KOPT-K1 (cell line): ENCODE data around the gene ATP5PD.
"Not testable (repeated sequence)": the region's sequence is repeated elsewhere in the genome, so short reads cannot be mapped to it uniquely, and the experiment has no call there.

Experiments used
- H3K27ac ChIP-seq: fragments of 200-600 bp; sonication (generic); 2 replicates; pipeline ENCODE4 v1.5.1; 2016; ENCODE audit warnings: antibody characterized with exemption, mild to moderate bottlenecking, low read depth, low read length; ENCODE audit not compliant: poor library complexity, severe bottlenecking
- H3K36me3 ChIP-seq: fragments of 200-600 bp; sonication (generic); 2 replicates; pipeline ENCODE4 v1.5.1; 2017; ENCODE audit warnings: antibody characterized with exemption, mild to moderate bottlenecking, low read length, moderate library complexity; ENCODE audit not compliant: insufficient read depth
- H3K9me3 ChIP-seq: fragments of 200-600 bp; sonication (generic); 2 replicates; pipeline ENCODE4 v1.5.1; 2017; ENCODE audit warnings: antibody characterized with exemption, low read length, mild to moderate bottlenecking; ENCODE audit not compliant: insufficient read depth, poor library complexity, severe bottlenecking

Gene ATP5PD

GRCh38 chr17:75081611-75082540 lies 35.1 kb upstream of the ATP5PD start:
- no peaks in the 10 kb centered on the region for H3K9me3 ChIP-seq
- H3K36me3 ChIP-seq: no peaks in the 10 kb centered on the region
- no peak overlapping the region for H3K27ac ChIP-seq

- Histone ChIP-seq H3K27ac (no peak overlapping the region), H3K36me3 (no peaks in the 10 kb centered on the region)
Measured at GRCh38 chr17:75079023-75079373, 32.2 kb upstream of the ATP5PD start.

GRCh38 chr17:75078284-75079022 lies 31.7 kb upstream of the ATP5PD start:
- H3K36me3 ChIP-seq: no peaks in the 10 kb centered on the region
- no peak overlapping the region for H3K27ac ChIP-seq
- H3K9me3 ChIP-seq: no peaks in the 10 kb centered on the region

More at GRCh38 chr17:75079023-75079373, 32.2 kb upstream of the ATP5PD start:
- no peaks in the 10 kb centered on the region for H3K9me3 ChIP-seq

- no peak overlapping the region for H3K27ac ChIP-seq
- H3K36me3 ChIP-seq: no peaks in the 10 kb centered on the region
- no peaks in the 10 kb centered on the region for H3K9me3 ChIP-seq
Measured at GRCh38 chr17:75077496-75078283, 30.9 kb upstream of the ATP5PD start.

- no peaks in the 10 kb centered on the region for H3K9me3 ChIP-seq
- no peaks in the 10 kb centered on the region for H3K36me3 ChIP-seq
- H3K27ac ChIP-seq: no peak overlapping the region
Measured at GRCh38 chr17:75077072-75077495, 30.3 kb upstream of the ATP5PD start.

GRCh38 chr17:75075597-75076336 lies 29.0 kb upstream of the ATP5PD start:
- no peaks in the 10 kb centered on the region for H3K36me3 ChIP-seq
- no peaks in the 10 kb centered on the region for H3K9me3 ChIP-seq
- no peak overlapping the region for H3K27ac ChIP-seq

GRCh38 chr17:75074532-75074931 lies 27.8 kb upstream of the ATP5PD start:
- Histone ChIP-seq H3K36me3 (no peaks in the 10 kb centered on the region), H3K9me3 (no peaks in the 10 kb centered on the region), H3K27ac (no peak overlapping the region)

- Histone ChIP-seq H3K36me3 (no peaks in the 10 kb centered on the region), H3K27ac (no peak overlapping the region), H3K9me3 (no peaks in the 10 kb centered on the region)
Measured at GRCh38 chr17:75073618-75074047, 26.9 kb upstream of the ATP5PD start.

- H3K9me3 ChIP-seq, H3K27ac ChIP-seq, H3K36me3 ChIP-seq: not testable (repeated sequence)
Measured at GRCh38 chr17:75072909-75073308, 26.1 kb upstream of the ATP5PD start.

- not testable (repeated sequence) for H3K27ac ChIP-seq, H3K36me3 ChIP-seq, H3K9me3 ChIP-seq
Measured at GRCh38 chr17:75071478-75072271, 24.9 kb upstream of the ATP5PD start.

- Histone ChIP-seq H3K27ac (no peak overlapping the region), H3K9me3 (no peaks in the 10 kb centered on the region), H3K36me3 (peaks cover 9% of the 10 kb centered on the region)
Measured at GRCh38 chr17:75069783-75070182, 23.0 kb upstream of the ATP5PD start.

GRCh38 chr17:75068750-75069149 lies 22.0 kb upstream of the ATP5PD start:
- Histone ChIP-seq H3K9me3 (no peaks in the 10 kb centered on the region), H3K36me3 (peaks cover 19% of the 10 kb centered on the region), H3K27ac (no peak overlapping the region)

GRCh38 chr17:75067856-75068255 lies 21.1 kb upstream of the ATP5PD start:
- peaks cover 28% of the 10 kb centered on the region for H3K36me3 ChIP-seq
- no peaks in the 10 kb centered on the region for H3K9me3 ChIP-seq
- H3K27ac ChIP-seq: peak overlapping the region; percentile 51
